T-helper 9 cell (primary cell): ENCODE measurements around the gene KRTCAP3.

ENCODE experiments used
- DNase-seq: peaks from one replicate; pipeline ENCODE4 v3.0.0-alpha.2; 2020

Gene KRTCAP3

DNA sequence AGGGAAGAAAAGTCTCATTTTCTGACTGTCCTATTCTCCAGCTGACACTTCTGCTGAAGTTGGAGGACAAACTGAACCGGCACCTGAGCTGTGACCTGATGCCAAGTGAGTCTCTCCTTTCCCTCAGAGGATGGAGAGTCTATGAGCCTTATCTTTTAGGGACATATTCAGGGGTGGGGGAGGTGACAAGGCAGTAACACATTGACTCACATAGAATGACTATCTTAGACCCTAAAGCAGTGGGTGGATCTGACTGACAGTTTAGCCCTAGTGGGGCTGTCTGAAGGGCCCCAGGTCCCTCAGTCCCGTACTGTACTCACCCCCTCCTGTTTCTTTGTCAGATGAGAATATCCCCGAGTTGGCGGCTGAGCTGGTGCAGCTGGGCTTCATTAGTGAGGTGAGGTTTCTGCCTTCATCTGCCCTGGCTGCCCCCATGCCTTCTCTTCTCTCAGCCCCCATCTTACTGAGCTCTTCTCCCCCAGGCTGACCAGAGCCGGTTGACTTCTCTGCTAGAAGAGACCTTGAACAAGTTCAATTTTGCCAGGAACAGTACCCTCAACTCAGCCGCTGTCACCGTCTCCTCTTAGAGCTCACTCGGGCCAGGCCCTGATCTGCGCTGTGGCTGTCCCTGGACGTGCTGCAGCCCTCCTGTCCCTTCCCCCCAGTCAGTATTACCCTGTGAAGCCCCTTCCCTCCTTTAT lies 805 bp upstream of the KRTCAP3 start:
- DNase-seq, result no peak

DNA sequence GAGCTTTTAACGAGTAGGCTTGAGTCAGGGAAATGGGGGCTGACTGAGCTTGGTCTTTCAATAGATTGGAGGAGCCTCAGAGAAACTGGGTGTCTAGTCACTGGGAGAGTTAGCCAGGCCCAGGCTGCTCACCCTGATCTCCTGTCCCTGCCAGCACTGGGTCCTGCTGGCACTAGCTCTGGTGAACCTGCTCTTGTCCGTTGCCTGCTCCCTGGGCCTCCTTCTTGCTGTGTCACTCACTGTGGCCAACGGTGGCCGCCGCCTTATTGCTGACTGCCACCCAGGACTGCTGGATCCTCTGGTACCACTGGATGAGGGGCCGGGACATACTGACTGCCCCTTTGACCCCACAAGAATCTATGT lies 720 bp downstream of the KRTCAP3 start:
- no peak for DNase-seq

DNA sequence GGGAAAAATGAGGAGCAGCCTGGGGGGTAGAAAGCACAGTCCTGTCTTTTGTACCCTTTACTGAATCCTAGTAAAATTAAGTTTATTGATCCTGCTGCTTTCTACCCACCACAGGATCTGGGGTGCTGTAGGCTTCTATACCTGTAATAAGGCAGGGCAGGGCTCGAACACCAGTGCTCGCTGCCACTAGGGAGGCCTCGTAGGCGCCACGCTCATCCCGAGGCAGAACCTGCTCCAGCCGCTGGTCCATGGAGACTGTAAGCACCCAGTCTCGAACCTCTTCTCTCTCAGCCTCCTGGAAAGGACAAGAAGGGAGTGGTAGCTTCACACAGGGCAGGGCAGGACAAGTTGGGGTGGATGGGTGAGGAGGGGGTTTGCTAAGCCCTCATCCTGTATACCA lies 3.0 kb downstream of the KRTCAP3 start:
- no peak for DNase-seq

DNA sequence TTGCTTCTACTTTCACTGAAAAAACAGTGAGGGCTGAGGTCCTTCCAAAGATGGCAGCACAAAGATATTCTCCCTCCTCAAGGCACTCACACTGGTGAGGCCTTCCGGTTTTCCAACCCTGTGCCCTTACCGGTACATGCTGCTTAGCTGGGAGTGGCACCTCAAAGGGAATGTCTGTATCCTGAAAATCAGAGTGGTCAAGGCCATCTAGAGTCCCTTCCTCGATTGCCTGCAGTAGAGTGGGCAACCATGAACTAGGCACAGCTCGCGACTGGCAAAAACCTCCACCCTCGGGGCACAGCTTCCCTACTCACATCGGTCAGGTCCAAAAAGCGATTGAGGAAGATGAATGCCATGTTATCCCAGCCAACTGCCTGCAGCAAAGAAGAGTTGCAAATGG lies 3.4 kb downstream of the KRTCAP3 start:
- DNase-seq, result no peak

DNA sequence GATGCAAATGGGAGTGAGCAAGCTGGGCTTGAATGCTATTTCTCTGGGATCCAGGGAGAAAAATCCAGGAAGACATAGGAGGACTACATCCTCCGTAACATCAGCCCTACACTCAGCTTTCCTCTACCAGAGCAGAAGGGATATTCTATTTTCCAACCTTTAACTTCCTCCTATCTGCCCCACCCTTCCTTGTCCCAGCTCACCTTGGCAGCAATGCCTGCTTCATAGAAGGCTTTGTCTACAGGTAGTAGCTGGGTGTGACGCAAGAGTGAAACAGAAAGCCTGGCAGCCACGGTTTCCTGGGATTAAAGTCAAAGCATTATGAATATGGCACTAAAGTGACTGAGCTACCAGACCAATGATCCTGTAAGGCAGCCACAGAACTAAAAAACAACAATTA lies 3.9 kb downstream of the KRTCAP3 start:
- no peak for DNase-seq

DNA sequence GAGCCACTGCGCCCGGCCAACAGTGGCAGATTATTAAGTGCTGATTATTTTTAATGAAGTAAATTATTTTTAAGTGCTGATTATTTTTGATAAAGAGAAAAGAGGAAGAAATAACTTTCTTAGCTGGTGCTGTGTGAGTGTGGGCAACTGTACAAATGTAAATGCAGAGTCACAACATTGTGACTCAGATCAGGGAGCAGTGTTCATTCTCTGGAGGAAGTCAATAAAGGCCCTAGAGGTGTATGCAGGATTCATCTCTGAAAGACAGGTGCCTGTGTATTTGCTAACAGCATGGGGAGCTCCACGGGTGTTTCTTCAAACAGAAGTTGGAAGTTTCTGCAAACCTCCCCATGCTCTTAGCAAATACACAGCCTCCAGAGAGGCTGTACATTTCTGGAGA lies 6.2 kb downstream of the KRTCAP3 start:
- DNase-seq, result no peak

DNA sequence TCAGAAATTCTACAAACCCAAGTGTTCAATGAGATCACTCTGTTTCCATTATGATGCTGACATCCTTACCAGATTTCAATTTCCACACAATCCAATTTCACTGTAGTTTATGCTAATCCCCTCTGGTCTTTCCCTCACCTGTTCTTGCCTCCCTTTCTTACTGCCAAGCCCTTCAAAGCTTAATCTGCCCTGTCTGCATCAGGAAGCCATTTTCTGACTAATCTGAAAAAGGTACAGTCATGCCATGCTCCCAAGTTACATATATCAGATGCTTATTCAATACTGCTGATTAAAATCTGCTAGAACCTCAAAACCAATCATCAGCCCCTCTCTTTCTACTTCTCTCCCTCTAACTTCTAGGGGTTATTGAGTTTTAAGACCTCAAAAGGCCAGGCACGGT lies 8.9 kb downstream of the KRTCAP3 start:
- DNase-seq, result no peak

DNA sequence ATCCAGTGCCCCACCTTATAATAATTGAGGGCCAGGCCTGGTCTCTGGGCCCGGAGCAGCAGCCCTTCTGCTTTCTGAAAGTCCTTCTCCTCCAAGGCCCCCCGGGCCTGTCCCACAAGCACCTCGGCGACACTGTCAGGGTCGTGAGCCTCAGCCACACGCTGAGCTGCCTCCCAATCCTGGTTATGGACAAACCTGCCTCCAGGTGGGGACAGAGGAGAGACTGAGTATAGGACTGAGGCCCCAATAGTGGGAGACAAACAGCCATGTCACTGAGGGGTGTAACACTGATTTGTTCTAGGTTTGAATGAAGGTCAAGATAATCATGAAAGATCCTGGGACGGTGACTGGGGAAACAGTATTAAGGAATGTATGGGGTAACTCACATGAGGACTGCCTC lies 11.8 kb downstream of the KRTCAP3 start:
- DNase-seq, result no peak

DNA sequence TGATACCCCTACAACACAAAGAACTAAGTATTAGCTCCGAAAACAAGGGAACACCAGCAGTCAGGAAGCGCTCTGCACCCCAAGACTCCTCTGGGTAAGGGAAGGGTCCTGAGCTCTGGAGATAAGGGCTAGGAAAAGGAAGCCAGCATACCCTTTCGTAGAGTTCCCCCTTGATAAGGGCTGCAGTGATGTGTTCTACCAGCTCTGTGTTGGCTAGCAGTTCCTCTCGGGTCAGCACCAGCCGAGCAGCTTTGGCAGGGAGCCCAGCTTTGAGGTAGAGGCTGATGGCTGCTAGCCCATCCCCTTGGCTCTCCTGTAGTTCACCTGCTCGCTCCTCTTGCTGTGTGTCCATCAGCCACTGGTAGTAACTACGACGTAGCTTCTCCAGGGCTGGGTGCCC lies 18.9 kb downstream of the KRTCAP3 start:
- no peak for DNase-seq

DNA sequence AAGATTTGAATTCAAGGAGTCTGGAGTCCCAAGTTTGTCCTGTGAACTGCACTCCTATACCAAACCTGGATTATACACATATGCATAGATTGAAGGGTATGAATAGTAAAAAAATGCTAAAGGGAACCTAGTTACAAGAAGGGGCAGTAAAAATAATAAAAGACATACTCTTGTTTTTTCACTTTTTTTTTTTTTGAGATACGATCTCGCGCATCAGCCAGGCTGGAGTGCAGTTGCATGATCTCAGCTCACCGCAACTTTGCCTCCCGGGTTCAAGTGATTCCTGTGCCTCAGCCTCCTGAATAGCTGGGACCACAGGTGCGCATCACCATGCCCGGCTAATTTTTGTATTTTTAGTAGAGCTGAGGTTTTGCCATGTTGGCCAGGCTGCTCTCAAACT lies 22.3 kb downstream of the KRTCAP3 start:
- DNase-seq, result no peak

DNA sequence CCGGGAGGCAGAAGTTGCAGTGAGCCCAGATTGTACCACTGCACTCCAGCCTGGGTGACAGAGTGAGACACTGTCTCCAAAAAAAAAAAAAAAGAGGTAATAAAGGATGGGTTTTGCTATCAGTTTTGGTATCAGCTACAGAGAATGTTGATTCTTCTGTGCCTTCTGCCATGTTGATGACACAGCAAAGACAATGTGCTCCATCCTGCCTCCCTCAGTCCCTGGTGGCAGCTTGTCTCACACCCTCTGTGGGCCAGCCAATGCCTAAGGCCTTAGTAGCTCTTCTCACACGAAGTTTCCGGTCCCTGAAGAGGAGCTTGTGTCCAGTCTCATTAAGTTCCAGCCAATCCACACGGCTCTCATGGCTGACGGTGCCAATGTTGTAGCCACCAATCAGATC lies 29.8 kb downstream of the KRTCAP3 start:
- DNase-seq, result no peak

DNA sequence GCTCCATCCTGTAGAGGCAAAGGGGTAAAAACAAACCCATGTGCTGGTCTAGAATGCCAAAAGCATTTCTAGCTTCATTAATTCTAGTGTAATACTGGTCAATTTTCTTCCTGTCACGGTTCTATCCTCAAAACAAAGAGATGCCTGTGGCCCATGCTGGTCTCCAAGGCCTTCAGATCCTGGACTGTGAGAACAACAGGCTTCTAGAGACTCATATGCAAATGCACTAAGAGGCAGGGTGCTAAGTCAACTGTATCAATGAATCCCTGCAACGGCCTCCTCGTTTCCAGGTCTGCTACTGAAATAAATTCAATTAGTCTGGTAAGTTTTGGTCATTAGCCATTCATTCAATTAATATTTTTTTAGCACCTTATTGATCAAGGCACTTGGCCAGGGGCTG lies 43.3 kb downstream of the KRTCAP3 start:
- DNase-seq, result no peak

DNA sequence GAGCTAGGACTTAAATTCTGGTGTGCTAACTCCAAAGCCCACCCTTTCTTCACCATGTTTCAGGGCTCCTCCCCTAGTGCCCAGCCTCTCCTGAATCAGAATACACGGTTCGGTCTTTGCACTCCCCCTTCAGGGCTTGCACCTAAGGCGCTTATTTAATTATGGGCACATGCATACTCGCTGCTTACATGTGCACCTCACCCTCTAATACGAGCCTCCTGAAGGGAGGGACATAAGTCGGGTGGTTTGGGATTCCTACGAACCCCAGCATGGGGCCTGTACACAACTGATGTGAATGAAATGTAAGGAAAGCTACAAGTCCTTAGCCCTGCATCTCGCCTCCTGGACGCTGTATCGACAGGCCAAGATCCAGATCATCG lies 46.9 kb downstream of the KRTCAP3 start:
- no peak for DNase-seq

DNA sequence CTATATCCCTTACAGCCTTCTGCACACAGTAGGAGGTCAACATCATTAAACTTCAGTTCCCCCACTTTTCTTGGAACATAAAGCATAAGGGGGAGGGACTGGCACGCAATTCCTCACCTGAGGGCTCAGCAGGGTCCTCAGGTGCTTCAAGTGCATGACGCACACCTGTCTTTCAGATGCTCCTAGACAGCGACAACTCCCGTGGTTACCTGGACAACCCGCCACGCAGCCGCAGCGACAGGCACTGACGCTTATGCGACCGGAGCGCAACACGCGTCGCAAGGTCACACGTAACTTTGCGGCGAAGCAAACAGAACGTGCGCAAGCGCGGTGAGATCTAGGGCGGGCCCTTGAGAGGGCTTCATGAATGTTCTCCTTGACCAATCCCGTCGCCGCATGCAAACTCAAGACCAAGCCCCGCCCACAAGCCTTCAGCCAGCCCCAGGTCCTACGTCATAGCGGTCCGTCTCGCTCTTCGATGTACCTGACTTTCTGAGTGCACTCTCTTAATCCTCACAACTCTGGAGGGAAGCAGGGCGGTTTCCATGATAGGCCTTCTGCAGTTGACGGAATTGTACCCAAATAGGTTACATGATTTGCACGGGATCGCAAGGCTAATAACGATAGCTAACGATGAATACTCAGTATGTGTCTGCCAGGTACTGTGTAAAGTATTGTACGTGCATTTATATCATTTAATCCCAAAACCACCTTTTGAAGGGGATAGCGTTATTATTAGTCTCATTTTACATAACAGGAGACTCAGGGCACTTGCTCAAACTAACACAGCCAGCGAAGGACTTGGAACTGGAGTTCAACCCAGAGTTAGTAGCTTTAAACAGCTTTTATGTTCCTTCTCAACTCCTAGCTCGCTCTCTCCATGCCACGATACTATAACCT lies 47.6 kb downstream of the KRTCAP3 start, which contains the start of gene IFT172:
Gene IFT172, minus strand, starts transcription at position 246 of the 900 bp plus-strand sequence. Its CDS starts 90 bp downstream, at position 156.
- DNase-seq, result peak; percentile 99

DNA sequence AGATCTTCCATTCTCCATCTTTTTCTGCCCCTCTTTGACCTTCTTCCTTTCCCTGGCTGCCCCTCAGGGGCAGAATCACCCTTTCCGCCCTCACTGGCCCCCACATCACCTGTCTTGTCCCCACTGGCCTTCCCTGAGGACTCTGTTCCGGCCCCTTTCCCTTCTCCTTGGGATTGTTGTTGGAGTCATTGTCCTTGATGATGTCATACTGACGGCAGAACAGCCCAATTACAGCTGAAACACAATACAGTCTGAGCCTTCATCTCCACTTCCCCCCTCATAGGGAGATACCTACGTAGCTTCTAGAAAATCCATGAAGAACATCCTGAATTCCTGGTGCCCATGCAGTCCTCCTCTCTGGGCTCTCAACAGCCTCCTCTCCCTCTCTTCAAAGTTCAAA lies 50.4 kb downstream of the KRTCAP3 start:
- DNase-seq, result no peak

DNA sequence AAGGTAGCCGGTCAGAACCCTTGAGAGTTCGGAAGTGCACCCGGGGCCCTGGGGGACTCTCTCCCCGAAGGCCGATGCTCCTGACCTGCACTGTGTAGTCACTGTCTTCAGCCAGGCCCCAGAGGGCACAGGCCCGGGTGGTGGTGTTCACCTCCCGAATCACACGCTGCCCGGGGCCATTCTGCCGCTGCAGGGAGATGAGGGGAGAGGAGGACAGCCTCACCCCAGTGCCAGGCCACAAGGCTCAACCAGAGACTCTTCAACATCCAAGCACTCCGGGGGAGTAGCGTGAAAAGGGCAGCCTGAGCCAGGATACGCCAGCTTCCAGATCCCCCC lies 51.7 kb downstream of the KRTCAP3 start:
- no peak for DNase-seq
